Measurements from ENCODE around the gene AVPI1. TPM values are rescaled to one million over a fixed set of nuclear protein-coding genes. Genes with fewer than 3 reads are reported as not detected.

The AVPI1 gene
- total and polyA plus RNA-seq, 10 of the 15 experiments (the other 5 are each of a cell fraction or from before 2014, with no cell fraction given), result 0.08 to 1.4 (median 0.84) TPM

GRCh38 chr10:97640174-97640867, 46.7 kb downstream of the AVPI1 start, which contains the start of gene PI4K2A (continued):
- TF ChIP-seq MLLT1 (IDR thresholded peaks at IDR 0.05) (0 out of 2 replicates have a peak, but pooled peaks have one; percentile 53), CBFB (IDR thresholded peaks at IDR 0.05; ENCODE audit: low read depth) (no peak), CHD1 (IDR thresholded peaks at IDR 0.05; ENCODE audit: low read depth, low read length) (no peak), HCFC1 (IDR thresholded peaks at IDR 0.05; ENCODE audit: low read length) (no peak), TARDBP (IDR thresholded peaks at IDR 0.05; ENCODE audit: borderline replicate concordance) (no peak), YY1 (IDR thresholded peaks at IDR 0.05; ENCODE audit: low read depth, low read length) (no peak), STAT3 (IDR thresholded peaks at IDR 0.05; ENCODE audit: low read depth, low read length) (no peak), JUNB (IDR thresholded peaks at IDR 0.05) (no peak), POU2F2 (IDR thresholded peaks at IDR 0.05; ENCODE audit: borderline replicate concordance, low read depth, low read length) (0 out of 3 replicates have a peak, but pooled peaks have one; percentile 7), RFX5 (IDR thresholded peaks at IDR 0.05; ENCODE audit: low read depth, low read length) (peak; percentile 92), POLR2AphosphoS2 (IDR thresholded peaks at IDR 0.05; ENCODE audit: low read depth, low read length) (0 out of 2 replicates have a peak, but pooled peaks have one; percentile 39), USF1 (IDR thresholded peaks at IDR 0.05; ENCODE audit: borderline replicate concordance, extremely low read length, insufficient read depth, low read depth, low read length) (no peak), KLF5 (IDR thresholded peaks at IDR 0.05; ENCODE audit: partially characterized antibody) (peak; percentile 80), RELA (IDR thresholded peaks at IDR 0.05; ENCODE audit: borderline replicate concordance, partially characterized antibody) (peak; percentile 38), SMAD5 (IDR thresholded peaks at IDR 0.05; ENCODE audit: low read depth) (no peak), DPF2 (IDR thresholded peaks at IDR 0.05) (peak; percentile 69; the same call in 1 of the 2 replicates), EP300 (IDR thresholded peaks at IDR 0.05; ENCODE audit: borderline replicate concordance in 1 of 2, control insufficient read depth in 1 of 2, low read depth in 2 of 2, low read length in 2 of 2) (no peak), GABPA (IDR thresholded peaks at IDR 0.05; ENCODE audit: low read depth) (no peak), CBX3 (IDR thresholded peaks at IDR 0.05; ENCODE audit: borderline replicate concordance, low read depth) (no peak), SPI1 (IDR thresholded peaks at IDR 0.05; ENCODE audit: borderline replicate concordance, insufficient read depth, low read depth, low read length) (no peak), ZBTB33 (IDR thresholded peaks at IDR 0.05) (no peak), CBX5 (IDR thresholded peaks at IDR 0.05; ENCODE audit: low read depth) (no peak), ATF2 (IDR thresholded peaks at IDR 0.05; ENCODE audit: low read length) (no peak), LARP7 (IDR thresholded peaks at IDR 0.05) (no peak), ATF7 (IDR thresholded peaks at IDR 0.05; ENCODE audit: low read depth) (peak; percentile 22; the same call in 1 of the 2 replicates), FOS (IDR thresholded peaks at IDR 0.05; ENCODE audit: borderline replicate concordance, extremely low read depth, insufficient read length) (peak; percentile 44), SUPT20H (IDR thresholded peaks at IDR 0.05; ENCODE audit: borderline replicate concordance, control insufficient read depth, low read depth, low read length) (no peak)
